HFF-Myc (cell line): ENCODE measurements around the gene GLP2R.

ENCODE experiments used
- DNase-seq: peaks from one replicate; pipeline ENCODE4 v3.0.0-alpha.2; 2011; ENCODE audit warnings: low read depth; ENCODE audit errors: extremely low read depth
- H3K4me3 ChIP-seq: replicated peaks from 2 replicates; pipeline ENCODE4 v1.5.1; 2011; ENCODE audit warnings: low read depth, mild to moderate bottlenecking, control low read depth, low read length
- CTCF ChIP-seq: IDR thresholded peaks from 2 replicates; pipeline ENCODE4 v1.5.1; 2012; ENCODE audit warnings: mild to moderate bottlenecking, low read depth, low read length, control low read depth; ENCODE audit errors: missing control alignments

Gene GLP2R

GRCh38 chr17:9862949-9863348 lies 37.2 kb downstream of the GLP2R start:
- no peak overlapping the region for H3K4me3 ChIP-seq
- no peak for DNase-seq
- no peak for TF ChIP-seq CTCF

- no peak for TF ChIP-seq CTCF
- no peak overlapping the region for H3K4me3 ChIP-seq
- DNase-seq: no peak
Observed at GRCh38 chr17:9865586-9865985, 39.9 kb downstream of the GLP2R start.

GRCh38 chr17:9868552-9868951 lies 42.8 kb downstream of the GLP2R start:
- H3K4me3 ChIP-seq: no peak overlapping the region
- no peak for TF ChIP-seq CTCF
- no peak for DNase-seq

GRCh38 chr17:9872852-9873251 lies 47.1 kb downstream of the GLP2R start:
- DNase-seq: no peak
- TF ChIP-seq CTCF: no peak
- no peak overlapping the region for H3K4me3 ChIP-seq

GRCh38 chr17:9874722-9875121 lies 49.0 kb downstream of the GLP2R start:
- no peak for TF ChIP-seq CTCF
- no peak for DNase-seq
- no peak overlapping the region for H3K4me3 ChIP-seq

- DNase-seq: no peak
- no peak for TF ChIP-seq CTCF
- no peak overlapping the region for H3K4me3 ChIP-seq
Observed at GRCh38 chr17:9875441-9875840, 49.7 kb downstream of the GLP2R start.

GRCh38 chr17:9878356-9878755 lies 52.6 kb downstream of the GLP2R start:
- no peak for DNase-seq
- no peak for TF ChIP-seq CTCF
- H3K4me3 ChIP-seq: no peak overlapping the region
